Adrenal gland (tissue), 12 donors: ENCODE measurements around the gene BRINP2. TPM values are rescaled to one million over a fixed set of nuclear protein-coding genes. Genes with fewer than 3 reads are reported as not detected.
A peak's percentile ranks its signal among the peaks of the same experiment; 100 is the strongest.

Experiments used
- DNase-seq, 7 donors: peaks; one replicate each; pipeline ENCODE4 v3.0.0-alpha.2; 2019 to 2020
- H3K27ac ChIP-seq, 5 donors: fragments of 200-600 bp; sonication (generic) in 4 of 5; 1 replicate in 3 of 5; 2 replicates in 2 of 5; pipeline versions ENCODE4 v1.5.1 to v1.8.0; 2016 to 2020; ENCODE audit warnings: mild to moderate bottlenecking in 1 of 5
- H3K27me3 ChIP-seq: fragments of 200-600 bp; 2 replicates; pipeline ENCODE4 v1.8.0; 2021
- H3K36me3 ChIP-seq, 2 donors: fragments of 200-600 bp; replicated peaks in 1 of 2; 1 replicate in 1 of 2; 2 replicates in 1 of 2; pipeline versions ENCODE4 v1.5.1 to v1.8.0; 2018 to 2022
- H3K4me1 ChIP-seq, 2 donors: fragments of 200-600 bp; replicated peaks in 1 of 2; 1 replicate in 1 of 2; 2 replicates in 1 of 2; pipeline versions ENCODE4 v1.5.1 to v1.8.0; 2018 to 2021
- H3K4me3 ChIP-seq, 4 donors: fragments of 200-600 bp; sonication (generic) in 3 of 4; one replicate each; pipeline ENCODE4 v1.5.1; 2016 to 2018
- H3K9me3 ChIP-seq, 3 donors: fragments of 200-600 bp; sonication (generic) in 1 of 3; replicated peaks in 1 of 3; 1 replicate in 2 of 3; 2 replicates in 1 of 3; pipeline versions ENCODE4 v1.5.1 to v1.8.0; 2016 to 2021
- POLR2A ChIP-seq, 2 donors: fragments of 450-650 bp; IDR thresholded peaks; one replicate each; pipeline ENCODE4 v1.6.1; 2017; ENCODE audit warnings: antibody characterized with exemption in 2 of 2, mild to moderate bottlenecking in 2 of 2, moderate library complexity in 1 of 2
- WGBS, 4 donors: extraction: QIAGEN DNeasy Blood & Tissue Kit in 2 of 4; methylation state at CpG; one replicate each; pipeline versions ENCODE4 v1.1.5 to v1.1.7; 2013 to 2017; 5-methylcytosine and 5-hydroxymethylcytosine counted together
- intact Hi-C, 2 donors: fragments of 100-400 bp; cut with DNase I; formaldehyde crosslinking; loops; one replicate each; pipeline versions ENCODE4 v1.14.1 to v1.15.0; 2022 to 2023
- polyA plus RNA-seq, 3 donors: library from polyadenylated mRNA; stranded (reverse); fragments of 200-250 nt in 2 of 3; fragments of 350-450 nt in 1 of 3; fragmentation: Illumina TruSeq in 1 of 3; extraction: RNeasy Lipid Tissue Mini Kit (QIAGEN cat#74804) in 1 of 3; gene quantifications; one replicate each; pipeline ENCODE4 v1.2.3, GENCODE V29; 2013 to 2014
- total RNA-seq, 9 donors: library from RNA; depleted of rRNA in 4 of 9; stranded (reverse); fragments of >200 nt in 4 of 9; fragments of 120-200 nt in 1 of 9; fragmentation: NEBNext Ultra II Directional in 1 of 9; extraction: Animal tissue kit (Norgen Biotek cat#: 25700) in 1 of 9; gene quantifications; one replicate each; pipeline versions ENCODE4 v1.1.0 to v1.2.4, GENCODE V29; 2013 to 2023
- TF ChIP-seq, protein P1 (sequence below), 6 experiments: fragments of 450-650 bp in 4 of 6; fragments of 200-600 bp in 2 of 6; sonication (generic) in 1 of 6; IDR thresholded peaks; 1 replicate in 5 of 6; 2 replicates in 1 of 6; pipeline versions ENCODE4 v1.5.1 to v1.8.0; 2016 to 2021; ENCODE audit warnings: antibody characterized with exemption in 6 of 6, mild to moderate bottlenecking in 2 of 6, moderate library complexity in 1 of 6
- donor health status: healthy with polysubstance abuse.
- donor health status: Bipolar disorder and iron deficiency.
- donor health status: DM: yes; HTN: yes; CAD: no.
- donor health status: DM: no; HTN: no; CAD: no.
- donor health status: DM: no; HTN: no; CAD: no.
- donor health status: DM: yes; HTN: yes; CAD: no.

BRINP2 gene
- total and polyA plus RNA-seq, 12 donors: 5.6 to 28.2 (median 16.5) TPM

DNA sequence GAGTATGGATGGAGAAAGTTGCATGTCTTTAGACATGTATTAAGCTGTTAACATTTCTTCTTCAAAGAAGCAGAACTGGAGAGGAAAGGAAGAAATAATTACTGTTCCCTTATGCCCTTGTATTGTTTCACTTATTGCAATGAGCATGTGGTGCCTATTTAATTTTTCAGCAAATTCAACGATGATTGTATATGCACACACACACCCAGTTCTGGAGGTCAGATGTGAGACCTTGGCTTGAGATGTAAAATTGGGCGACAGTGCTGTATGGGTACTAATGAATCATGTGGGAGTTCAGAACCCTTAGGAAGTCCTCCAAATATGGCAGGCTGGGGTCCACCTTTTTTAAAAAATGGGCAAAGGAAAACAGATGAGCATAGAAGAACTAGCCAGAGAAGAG is 27.5 kb downstream of the BRINP2 start:
- DNase-seq: no peak
- H3K27ac ChIP-seq: no peak overlapping the region
- 67 to 86% (median 76%) methylated on average over 2 of the region's 2 CpGs for WGBS, 4 donors
- intact Hi-C loops: no loop called here
- TF ChIP-seq, protein P1, sequence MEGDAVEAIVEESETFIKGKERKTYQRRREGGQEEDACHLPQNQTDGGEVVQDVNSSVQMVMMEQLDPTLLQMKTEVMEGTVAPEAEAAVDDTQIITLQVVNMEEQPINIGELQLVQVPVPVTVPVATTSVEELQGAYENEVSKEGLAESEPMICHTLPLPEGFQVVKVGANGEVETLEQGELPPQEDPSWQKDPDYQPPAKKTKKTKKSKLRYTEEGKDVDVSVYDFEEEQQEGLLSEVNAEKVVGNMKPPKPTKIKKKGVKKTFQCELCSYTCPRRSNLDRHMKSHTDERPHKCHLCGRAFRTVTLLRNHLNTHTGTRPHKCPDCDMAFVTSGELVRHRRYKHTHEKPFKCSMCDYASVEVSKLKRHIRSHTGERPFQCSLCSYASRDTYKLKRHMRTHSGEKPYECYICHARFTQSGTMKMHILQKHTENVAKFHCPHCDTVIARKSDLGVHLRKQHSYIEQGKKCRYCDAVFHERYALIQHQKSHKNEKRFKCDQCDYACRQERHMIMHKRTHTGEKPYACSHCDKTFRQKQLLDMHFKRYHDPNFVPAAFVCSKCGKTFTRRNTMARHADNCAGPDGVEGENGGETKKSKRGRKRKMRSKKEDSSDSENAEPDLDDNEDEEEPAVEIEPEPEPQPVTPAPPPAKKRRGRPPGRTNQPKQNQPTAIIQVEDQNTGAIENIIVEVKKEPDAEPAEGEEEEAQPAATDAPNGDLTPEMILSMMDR (IDR thresholded peaks at IDR 0.05): no peak
- TF ChIP-seq POLR2A (IDR thresholded peaks at IDR 0.05): no peak
- H3K4me3 ChIP-seq: no peak overlapping the region
- H3K4me1 ChIP-seq: no peaks in the 10 kb centered on the region
- H3K36me3 ChIP-seq: no peaks in the 10 kb centered on the region
- H3K9me3 ChIP-seq: no peaks in the 10 kb centered on the region
- H3K27me3 ChIP-seq: no peaks in the 10 kb centered on the region

DNA sequence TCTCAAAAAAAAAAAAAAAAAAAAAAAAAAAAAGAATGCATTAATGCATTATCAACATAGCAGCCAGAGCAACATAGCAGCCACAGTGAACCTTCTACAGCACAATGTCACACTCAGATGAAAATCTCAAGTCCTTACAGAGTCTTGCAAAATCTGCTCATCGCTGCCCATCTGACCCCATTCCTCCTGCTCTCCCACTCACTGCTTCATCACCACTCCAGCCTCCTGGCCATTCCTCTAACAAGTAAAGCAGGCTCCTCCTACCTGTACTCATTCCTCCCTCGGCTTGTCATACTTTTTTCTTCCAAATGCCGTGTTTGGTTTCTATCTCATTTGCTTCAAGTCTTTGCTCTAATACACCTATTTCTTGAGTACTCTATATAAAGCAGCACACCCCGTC is 29.5 kb downstream of the BRINP2 start:
- TF ChIP-seq, protein P1 (IDR thresholded peaks at IDR 0.05): no peak
- no peak for TF ChIP-seq POLR2A (IDR thresholded peaks at IDR 0.05)
- intact Hi-C loops: no loop called here

DNA sequence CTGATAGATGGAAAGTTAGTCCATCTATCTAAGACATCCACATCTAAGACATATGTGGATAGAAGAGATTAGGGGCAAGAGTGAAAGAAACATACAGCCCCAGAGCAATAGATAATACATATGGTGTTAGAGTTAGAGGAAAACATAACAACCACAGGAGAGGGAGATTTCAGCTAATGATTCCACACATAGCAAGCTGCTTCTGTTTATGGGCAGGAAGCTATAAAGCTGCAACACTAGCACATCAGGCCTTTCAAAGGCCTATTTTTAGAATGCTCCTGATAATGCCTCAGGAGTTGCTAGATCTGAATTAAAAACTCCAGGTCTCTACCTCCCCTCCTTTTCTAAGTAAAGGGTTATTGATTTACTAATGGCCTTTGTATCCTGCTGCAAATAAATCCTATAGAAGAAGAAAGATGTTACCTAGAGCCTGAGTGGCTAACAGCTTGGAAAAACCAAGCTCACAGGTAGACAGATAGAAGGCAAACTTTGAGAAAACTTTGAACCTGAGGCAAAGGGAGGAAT is 36.1 kb downstream of the BRINP2 start:
- intact Hi-C loops: no loop called here
- Histone ChIP-seq H3K9me3 (no peaks in the 10 kb centered on the region), H3K27me3 (no peaks in the 10 kb centered on the region), H3K4me3 (no peak overlapping the region), H3K27ac (no peak overlapping the region), H3K4me1 (peaks cover 8 to 23% of the 10 kb centered on the region in 2 donors), H3K36me3 (no peaks in the 10 kb centered on the region)
- no peak for TF ChIP-seq POLR2A (IDR thresholded peaks at IDR 0.05)
- TF ChIP-seq, protein P1 (IDR thresholded peaks at IDR 0.05): no peak
- DNase-seq: no peak

More for the DNA sequence above, 29.5 kb downstream of the BRINP2 start:
- H3K4me1 ChIP-seq: no peaks in the 10 kb centered on the region
- H3K9me3 ChIP-seq: no peaks in the 10 kb centered on the region
- H3K36me3 ChIP-seq: no peaks in the 10 kb centered on the region
- WGBS, 4 donors: 88 to 93% (median 89%) methylated on average over 4 of the region's 4 CpGs
- no peak overlapping the region for H3K4me3 ChIP-seq
- no peak overlapping the region for H3K27ac ChIP-seq
- H3K27me3 ChIP-seq: no peaks in the 10 kb centered on the region
- DNase-seq: no peak

DNA sequence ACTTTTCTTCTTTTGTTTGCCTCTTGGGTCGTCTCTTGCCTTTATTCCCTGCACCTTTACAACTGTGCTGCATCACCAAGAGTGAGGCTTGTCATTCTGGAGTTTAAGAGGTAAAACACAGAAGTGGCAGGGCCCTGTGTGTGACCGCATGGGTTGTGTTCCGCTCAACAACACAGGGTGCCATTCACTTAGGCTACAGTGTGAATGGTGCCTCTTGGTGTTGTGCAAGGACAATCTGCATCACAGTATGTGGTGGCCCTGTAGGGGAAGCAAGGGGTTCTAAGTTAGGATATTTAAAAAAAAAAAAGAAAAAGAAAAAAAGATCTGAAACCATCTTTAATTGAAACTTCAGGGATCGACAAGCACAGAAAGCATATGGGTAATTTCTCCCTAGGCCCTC is 38.2 kb downstream of the BRINP2 start:
- intact Hi-C loops: no loop called here
- H3K27ac ChIP-seq: peak overlapping the region in 2 of 5 donors; percentile 42 to 61

More for the DNA sequence above, 38.2 kb downstream of the BRINP2 start:
- Histone ChIP-seq H3K4me3 (no peak overlapping the region), H3K36me3 (no peaks in the 10 kb centered on the region), H3K4me1 (peaks cover 8 to 24% of the 10 kb centered on the region in 2 donors), H3K9me3 (no peaks in the 10 kb centered on the region), H3K27me3 (no peaks in the 10 kb centered on the region)
- TF ChIP-seq, protein P1 (IDR thresholded peaks at IDR 0.05): no peak
- no peak for TF ChIP-seq POLR2A (IDR thresholded peaks at IDR 0.05)
- 53 to 75% (median 68%) methylated on average over 4 of the region's 4 CpGs for WGBS, 4 donors
- no peak for DNase-seq
